ENCODE measurements around the gene DCP1B. TPM values are rescaled to one million over a fixed set of nuclear protein-coding genes. Genes with fewer than 3 reads are reported as not detected.
A peak's percentile ranks its signal among the peaks of the same experiment; 100 is the strongest.

The DCP1B gene
- total and polyA plus RNA-seq, 2 of the 4 experiments (the other 2 are of a cell fraction) = 13.3 to 19.7 TPM

GRCh38 chr12:2035431-2036055, 31.3 kb upstream of the DCP1B start:
- 60% methylated on average over 3 of the region's 15 CpGs; no CpG with 5 or more reads in 1 of the 2 experiments for WGBS, 2 experiments (ENCODE audit: extremely low coverage in 2 of 2, insufficient read length in 1 of 2)
- POLR2A ChIA-PET (ENCODE audit: unreplicated experiment) = no interaction called here
- Histone ChIP-seq H2BK15ac (ENCODE audit: low read depth, low read length) (no peak overlapping the region; the same call in 2 of the 3 replicates), H3K18ac (ENCODE audit: low read depth, low read length) (no peak overlapping the region), H3K14ac (replicated peaks; ENCODE audit: low read depth, low read length) (no peak overlapping the region), H3K27me3 (ENCODE audit: control insufficient read depth, insufficient read depth, low read length) (peaks cover 41% of the 10 kb centered on the region), H2AFZ (replicated peaks; ENCODE audit: low read length, poor library complexity) (peak overlapping the region; percentile 86), H3K36me3 (ENCODE audit: control insufficient read depth, insufficient read depth, low read length) (no peaks in the 10 kb centered on the region), H2BK120ac (ENCODE audit: low read depth, low read length) (peak overlapping the region; percentile 73; the same call in 1 of the 2 replicates), H3K56ac (ENCODE audit: extremely low read depth, insufficient read depth, low read length) (no peak overlapping the region), H4K20me1 (ENCODE audit: insufficient read depth, low read length) (no peaks in the 10 kb centered on the region), H2BK5ac (ENCODE audit: low read depth, low read length, poor library complexity, severe bottlenecking) (no peak overlapping the region), H3K9ac (ENCODE audit: low read depth, low read length) (peak overlapping the region; percentile 36), H4K91ac (ENCODE audit: insufficient read depth, low read depth, low read length) (no peak overlapping the region), H3K4ac (ENCODE audit: low read depth, low read length) (peak overlapping the region; percentile 36; the same call in 1 of the 2 replicates), H2AK9ac (replicated peaks; ENCODE audit: low read depth, low read length, poor library complexity) (no peak overlapping the region), H4K5ac (ENCODE audit: low read depth, low read length) (peak overlapping the region; percentile 20; the same call in 1 of the 2 replicates), H3K27ac (ENCODE audit: insufficient read depth, low read length) (no peak overlapping the region), H3K9me1 (ENCODE audit: insufficient read depth, low read length) (no peaks in the 10 kb centered on the region), H3K23ac (ENCODE audit: low read depth, low read length) (no peak overlapping the region), H4K8ac (ENCODE audit: low read depth in 2 of 2, low read length in 2 of 2) (peak overlapping the region; percentile 77 to 84), H2AK5ac (ENCODE audit: low read depth, low read length) (no peak overlapping the region; the same call in 1 of the 2 replicates), H3K4me2 (ENCODE audit: low read depth, low read length) (peak overlapping the region; percentile 80), H3K4me1 (ENCODE audit: control insufficient read depth, insufficient read depth, low read length) (no peaks in the 10 kb centered on the region), H3K9me3 (ENCODE audit: control insufficient read depth, insufficient read depth, low read length) (no peaks in the 10 kb centered on the region), H2BK20ac (ENCODE audit: low read depth, low read length) (no peak overlapping the region), H3K79me1 (ENCODE audit: low read depth in 1 of 2, low read length in 2 of 2) (no peaks in the 10 kb centered on the region), H3K4me3 (ENCODE audit: insufficient read depth, low read depth, low read length) (no peak overlapping the region)
- intact Hi-C loops (cut with micrococcal nuclease) = loop anchor here (1.0 kb wide), 1 partner anchor 239 kb away; no protein-coding TSS in a partner anchor
- dilution Hi-C loops (cut with HindIII; ENCODE audit: low sequenced_read_pairs, unreplicated experiment) = no loop called here
- DNase-seq (no peak), ATAC-seq (ENCODE audit: low read depth) (no peak)
- TF ChIP-seq CEBPB (IDR thresholded peaks at IDR 0.05; ENCODE audit: low read depth, low read length) (0 out of 2 replicates have a peak, but pooled peaks have one; percentile 17), CTCF (conservative IDR thresholded peaks at IDR 0.05; ENCODE audit: low read depth, low read length) (no peak)
- in situ Hi-C loops (cut with MboI; ENCODE audit: low sequenced_read_pairs) = no loop called here
- no TSS peak for BruUV-seq (replicated peaks)
- CTCF ChIA-PET = interaction anchor here (0.6 kb wide), 2 partner anchors 37 to 58 kb away, joined by 3 read pairs; no protein-coding TSS in a partner anchor
